Karpas-422 (cell line): ENCODE measurements around the gene PDGFA. TPM values are rescaled to one million over a fixed set of nuclear protein-coding genes. Genes with fewer than 3 reads are reported as not detected.

ENCODE experiments used
- DNase-seq: peaks from one replicate; pipeline ENCODE4 v3.0.0-alpha.2; 2015
- H2AFZ ChIP-seq: fragments of 200-600 bp; sonication (generic); 2 replicates; pipeline ENCODE4 v1.6.1; 2014; ENCODE audit warnings: antibody characterized with exemption, low read length, mixed read lengths
- H3K27ac ChIP-seq: fragments of 200-600 bp; sonication (generic); 2 replicates; pipeline ENCODE4 v1.5.1; 2014; ENCODE audit warnings: mild to moderate bottlenecking, low read length, moderate library complexity
- H3K27me3 ChIP-seq: fragments of 200-600 bp; sonication (generic); 2 replicates; pipeline ENCODE4 v1.6.1; 2014; ENCODE audit warnings: low read length, mixed read lengths
- H3K36me3 ChIP-seq: fragments of 200-600 bp; sonication (generic); 2 replicates; pipeline ENCODE4 v1.6.1; 2014; ENCODE audit warnings: low read length, mixed read lengths; ENCODE audit not compliant: insufficient read depth
- H3K4me1 ChIP-seq: fragments of 200-600 bp; sonication (generic); 2 replicates; pipeline ENCODE4 v1.6.1; 2014; ENCODE audit warnings: mild to moderate bottlenecking, low read length, mixed read lengths
- H3K4me2 ChIP-seq: fragments of 200-600 bp; sonication (generic); 2 replicates; pipeline ENCODE4 v1.6.1; 2014; ENCODE audit warnings: low read length, low read depth, mild to moderate bottlenecking; ENCODE audit not compliant: poor library complexity, severe bottlenecking
- H3K4me3 ChIP-seq: fragments of 200-600 bp; sonication (generic); 2 replicates; pipeline ENCODE4 v1.5.1; 2014; ENCODE audit warnings: mild to moderate bottlenecking, antibody characterized with exemption, low read length, mixed read lengths
- H3K79me2 ChIP-seq: fragments of 200-600 bp; sonication (generic); 2 replicates; pipeline ENCODE4 v1.6.1; 2014; ENCODE audit warnings: mild to moderate bottlenecking, low read length, mixed read lengths
- H3K9ac ChIP-seq: fragments of 200-600 bp; sonication (generic); 2 replicates; pipeline ENCODE4 v1.6.0; 2014; ENCODE audit warnings: low read length
- H3K9me2 ChIP-seq: fragments of 200-600 bp; sonication (generic), shearing (Covaris generic); replicated peaks from 2 replicates; pipeline ENCODE4 v1.6.0; 2014; ENCODE audit warnings: mild to moderate bottlenecking, low read length, moderate library complexity; ENCODE audit not compliant: insufficient read depth
- H3K9me3 ChIP-seq: fragments of 300-700, 200-600 bp; sonication (generic); 2 replicates; pipeline ENCODE4 v1.6.1; 2014; ENCODE audit warnings: low read length, mixed read lengths
- H4K20me1 ChIP-seq: fragments of 200-600 bp; sonication (generic); 2 replicates; pipeline ENCODE4 v1.6.1; 2014; ENCODE audit warnings: mild to moderate bottlenecking, antibody characterized with exemption, low read length, low read depth; ENCODE audit not compliant: insufficient read depth
- total RNA-seq: library from RNA; depleted of rRNA; stranded (reverse); fragments of >200 nt; shearing (Covaris generic); gene quantifications from 2 replicates; pipeline ENCODE4 v1.2.3, GENCODE V29; 2014; ENCODE audit warnings: low replicate concordance

PDGFA gene
- total RNA-seq, 1 experiment from 2014 or later = 0.56 TPM

DNA sequence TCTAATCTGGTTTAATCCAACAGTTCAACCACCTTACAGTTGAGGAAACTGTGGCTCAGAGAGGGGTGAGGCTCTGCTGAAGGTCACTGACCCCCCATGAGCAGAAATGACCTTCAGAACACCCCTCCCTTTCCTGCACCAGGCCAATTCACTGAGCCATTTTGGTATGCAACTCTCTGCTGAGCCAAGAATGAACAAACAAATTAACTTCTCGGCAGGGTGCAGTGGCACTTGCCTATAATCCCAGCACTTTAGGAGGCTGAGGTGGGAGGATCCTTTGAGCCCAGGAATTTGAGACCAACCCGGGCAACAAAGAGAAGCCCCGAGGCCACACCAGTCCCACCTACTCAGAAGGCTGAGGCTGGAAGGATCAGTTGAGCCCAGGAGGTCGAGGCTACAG lies 29.8 kb downstream of the PDGFA start:
- Histone ChIP-seq H3K4me2 (no peak overlapping the region), H2AFZ (no peak overlapping the region), H3K79me2 (no peaks in the 10 kb centered on the region), H4K20me1 (no peaks in the 10 kb centered on the region), H3K27me3 (no peaks in the 10 kb centered on the region), H3K27ac (no peak overlapping the region), H3K9me3 (no peaks in the 10 kb centered on the region), H3K4me3 (no peak overlapping the region), H3K9me2 (no peaks in the 10 kb centered on the region), H3K36me3 (no peaks in the 10 kb centered on the region), H3K9ac (no peak overlapping the region), H3K4me1 (no peaks in the 10 kb centered on the region)
- DNase-seq = no peak

DNA sequence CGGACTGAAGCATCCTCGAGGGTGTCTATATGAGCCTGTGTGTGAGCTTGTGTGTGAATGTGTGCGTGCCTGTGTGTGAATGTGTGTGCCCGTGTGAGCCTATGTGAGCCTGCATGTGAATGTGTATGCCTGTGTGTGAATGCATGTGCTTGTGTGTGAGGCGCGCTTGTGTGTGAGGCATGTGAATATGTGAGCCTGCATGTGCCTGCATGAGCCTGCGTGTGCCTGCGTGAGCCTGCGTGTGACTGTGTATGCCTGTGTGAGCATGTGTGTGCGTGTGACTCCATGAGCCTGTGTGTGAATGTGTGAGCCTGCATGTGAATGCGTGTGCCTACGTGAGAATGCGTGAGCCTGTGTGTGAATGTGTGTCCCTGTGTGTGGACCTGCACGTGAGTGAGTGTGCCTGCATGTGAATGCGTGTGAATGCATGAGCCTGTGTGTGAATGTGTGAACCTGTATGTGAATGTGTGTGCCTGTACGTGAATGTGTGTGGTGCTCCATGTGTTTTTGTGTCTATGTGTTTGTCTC lies 33.4 kb downstream of the PDGFA start:
- no peak overlapping the region for H3K9ac ChIP-seq
- no peak for DNase-seq
- no peak overlapping the region for H3K4me2 ChIP-seq
- no peak overlapping the region for H2AFZ ChIP-seq
- no peaks in the 10 kb centered on the region for H3K9me2 ChIP-seq
- no peaks in the 10 kb centered on the region for H3K36me3 ChIP-seq
- no peak overlapping the region for H3K27ac ChIP-seq
- no peaks in the 10 kb centered on the region for H3K9me3 ChIP-seq
- H3K79me2 ChIP-seq = no peaks in the 10 kb centered on the region
- H3K27me3 ChIP-seq = no peaks in the 10 kb centered on the region
- H4K20me1 ChIP-seq = no peaks in the 10 kb centered on the region
- no peak overlapping the region for H3K4me3 ChIP-seq
- H3K4me1 ChIP-seq = no peaks in the 10 kb centered on the region

DNA sequence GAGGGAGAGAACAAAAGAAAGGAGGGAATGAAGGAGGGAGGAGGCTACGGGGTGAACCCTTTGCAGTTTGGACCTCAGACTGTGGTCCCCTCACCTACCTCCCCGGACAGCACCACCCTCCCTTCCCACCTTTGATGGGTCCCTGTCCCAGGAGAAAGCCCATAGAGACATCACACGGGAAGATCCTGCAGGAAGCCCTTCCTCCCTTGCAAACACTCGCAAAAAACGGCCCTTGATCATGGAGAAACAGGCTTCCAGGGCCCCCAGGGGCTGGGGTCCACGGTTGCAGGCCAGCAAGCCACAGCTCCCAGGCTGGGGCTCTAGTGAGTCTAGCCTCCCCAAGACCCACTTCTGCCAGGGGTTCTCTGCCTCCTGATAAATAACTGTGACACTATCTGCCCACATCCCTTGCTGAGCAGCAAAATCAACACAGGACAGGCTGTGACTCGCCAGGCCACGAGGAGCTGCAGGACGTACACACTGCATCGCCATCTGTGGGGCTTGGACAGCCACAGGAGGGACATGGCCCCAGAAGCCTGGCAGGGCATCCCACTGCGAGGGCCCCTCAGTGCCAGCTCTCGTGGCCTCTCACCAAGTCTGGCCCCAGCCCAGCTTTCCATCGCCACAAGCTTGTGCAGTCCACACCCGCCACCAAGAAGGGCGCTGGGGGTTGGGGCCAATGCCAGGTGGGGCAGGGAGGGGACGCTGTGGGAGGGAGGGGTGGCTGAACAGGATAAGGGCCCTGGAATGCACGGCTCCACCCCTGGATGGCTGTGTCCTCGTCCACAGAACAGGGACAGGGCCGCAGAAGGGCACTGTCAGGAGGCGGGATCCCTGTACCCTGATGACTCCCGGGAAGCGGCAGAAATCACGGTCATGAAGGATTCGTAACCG lies 34.2 kb downstream of the PDGFA start:
- Histone ChIP-seq H3K9ac (no peak overlapping the region), H3K9me3 (no peaks in the 10 kb centered on the region), H3K79me2 (no peaks in the 10 kb centered on the region), H3K4me1 (no peaks in the 10 kb centered on the region), H3K36me3 (no peaks in the 10 kb centered on the region), H3K27me3 (no peaks in the 10 kb centered on the region), H4K20me1 (no peaks in the 10 kb centered on the region), H3K9me2 (no peaks in the 10 kb centered on the region), H3K4me2 (no peak overlapping the region), H3K4me3 (no peak overlapping the region), H2AFZ (no peak overlapping the region), H3K27ac (no peak overlapping the region)
- no peak for DNase-seq

DNA sequence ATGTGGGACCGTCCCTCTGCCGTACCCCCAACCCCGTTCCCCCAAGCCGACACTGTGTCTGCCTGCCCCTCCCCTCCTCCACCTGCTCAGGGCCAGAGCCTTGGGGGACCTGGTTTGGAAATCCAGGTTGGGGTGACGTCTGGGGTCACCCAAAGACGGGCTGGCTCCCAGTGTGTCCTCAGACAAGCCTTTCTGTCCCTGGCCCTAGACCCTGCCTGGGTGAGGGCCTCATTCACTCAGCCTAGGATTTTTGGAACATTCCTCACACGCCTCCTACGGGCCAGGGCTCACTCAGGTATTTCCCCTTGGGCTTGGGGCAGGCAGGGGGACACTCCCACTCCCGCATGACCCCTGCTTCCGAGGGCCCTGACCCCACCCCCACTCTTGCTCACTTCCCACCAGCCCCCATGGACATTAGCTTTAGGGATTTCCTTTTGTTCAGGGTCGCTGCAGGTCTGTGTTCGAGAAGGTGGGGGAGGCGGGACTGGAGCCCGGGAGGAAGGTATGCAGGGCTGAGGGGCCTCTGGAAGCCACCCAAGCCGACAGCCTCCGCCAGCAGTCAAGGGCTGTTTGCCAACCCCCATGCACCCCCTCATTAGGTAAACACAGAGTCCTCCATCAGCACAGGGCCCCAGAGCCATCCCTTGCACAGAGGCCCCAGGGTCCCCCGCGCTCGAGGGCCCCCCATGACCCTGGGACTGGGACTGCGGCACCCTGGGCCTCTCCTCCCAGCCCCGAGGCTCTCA lies 35.1 kb downstream of the PDGFA start:
- no peak overlapping the region for H2AFZ ChIP-seq
- no peaks in the 10 kb centered on the region for H3K36me3 ChIP-seq
- H3K4me2 ChIP-seq = no peak overlapping the region
- no peak overlapping the region for H3K27ac ChIP-seq
- H3K4me1 ChIP-seq = no peaks in the 10 kb centered on the region
- no peaks in the 10 kb centered on the region for H3K9me2 ChIP-seq
- H4K20me1 ChIP-seq = no peaks in the 10 kb centered on the region
- no peaks in the 10 kb centered on the region for H3K9me3 ChIP-seq
- no peak for DNase-seq
- H3K27me3 ChIP-seq = no peaks in the 10 kb centered on the region
- no peak overlapping the region for H3K4me3 ChIP-seq
- no peaks in the 10 kb centered on the region for H3K79me2 ChIP-seq
- no peak overlapping the region for H3K9ac ChIP-seq

DNA sequence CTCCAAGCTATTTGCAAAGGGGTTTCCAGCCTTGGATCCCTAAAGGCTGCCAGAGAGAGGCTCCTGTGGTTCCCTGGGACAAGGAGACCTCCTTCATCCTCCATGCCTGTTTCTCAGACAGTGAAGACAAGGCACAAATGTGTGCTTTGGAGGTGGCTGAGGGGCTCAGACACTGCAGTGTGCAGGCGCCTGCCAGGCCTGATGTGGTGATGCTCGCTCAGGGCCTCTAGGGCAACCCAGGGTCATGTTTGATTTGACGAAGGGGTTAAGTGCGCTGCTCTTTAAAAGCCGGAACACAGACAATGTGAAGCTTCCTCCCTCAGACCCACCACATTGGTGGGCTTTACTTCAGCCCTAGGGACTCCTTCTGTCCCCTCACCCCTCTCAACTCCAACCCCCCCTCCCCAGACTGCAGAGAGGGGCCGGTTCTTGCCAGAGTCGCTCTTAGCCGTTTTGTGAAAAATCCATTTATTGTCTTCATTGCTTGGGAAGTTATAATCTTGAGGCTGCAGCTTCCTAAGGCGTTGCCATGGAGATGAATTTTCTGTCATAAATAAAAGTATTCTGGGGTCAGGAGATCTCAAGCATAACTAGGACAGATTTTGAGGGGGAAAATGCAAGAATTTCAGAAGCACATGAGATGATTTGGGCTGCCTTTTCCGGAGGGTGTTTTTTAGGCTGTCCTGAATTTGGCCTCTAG lies 35.8 kb downstream of the PDGFA start:
- Histone ChIP-seq H3K4me2 (no peak overlapping the region), H3K36me3 (no peaks in the 10 kb centered on the region), H3K9ac (no peak overlapping the region), H3K4me3 (no peak overlapping the region), H3K9me2 (no peaks in the 10 kb centered on the region), H3K9me3 (no peaks in the 10 kb centered on the region), H3K79me2 (no peaks in the 10 kb centered on the region), H3K27me3 (no peaks in the 10 kb centered on the region), H3K4me1 (no peaks in the 10 kb centered on the region), H2AFZ (no peak overlapping the region), H3K27ac (no peak overlapping the region), H4K20me1 (no peaks in the 10 kb centered on the region)
- DNase-seq = no peak

DNA sequence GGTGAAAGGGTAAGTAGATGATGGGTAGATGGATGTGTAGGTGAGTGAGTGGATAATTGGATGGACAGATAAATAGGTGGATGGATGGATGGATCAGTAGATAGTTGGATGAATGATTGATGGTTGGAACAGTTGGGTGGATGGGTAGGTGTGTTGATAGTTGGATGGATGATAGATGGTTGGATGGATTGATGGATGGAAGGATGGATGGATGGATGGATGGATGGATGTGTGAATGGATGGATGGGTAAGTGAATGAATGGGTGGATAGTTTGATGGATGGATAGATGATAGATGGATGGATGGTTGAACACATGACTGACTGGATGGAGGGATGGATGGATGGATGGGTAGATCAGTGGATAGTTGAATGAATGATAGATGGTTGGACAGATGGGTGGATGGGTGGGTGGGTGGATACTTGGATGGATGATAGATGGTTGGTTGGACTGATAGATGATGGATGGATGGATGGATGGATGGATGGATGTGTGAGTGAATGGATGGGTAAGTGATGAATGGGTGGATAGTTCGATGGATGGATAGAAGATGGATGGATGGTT lies 37.0 kb downstream of the PDGFA start:
- no peaks in the 10 kb centered on the region for H3K9me2 ChIP-seq
- H4K20me1 ChIP-seq = no peaks in the 10 kb centered on the region
- H2AFZ ChIP-seq = no peak overlapping the region
- no peak overlapping the region for H3K4me3 ChIP-seq
- no peaks in the 10 kb centered on the region for H3K4me1 ChIP-seq
- no peaks in the 10 kb centered on the region for H3K9me3 ChIP-seq
- H3K4me2 ChIP-seq = no peak overlapping the region
- no peak for DNase-seq
- H3K27me3 ChIP-seq = no peaks in the 10 kb centered on the region
- no peaks in the 10 kb centered on the region for H3K36me3 ChIP-seq
- no peaks in the 10 kb centered on the region for H3K79me2 ChIP-seq
- no peak overlapping the region for H3K27ac ChIP-seq
- no peak overlapping the region for H3K9ac ChIP-seq

DNA sequence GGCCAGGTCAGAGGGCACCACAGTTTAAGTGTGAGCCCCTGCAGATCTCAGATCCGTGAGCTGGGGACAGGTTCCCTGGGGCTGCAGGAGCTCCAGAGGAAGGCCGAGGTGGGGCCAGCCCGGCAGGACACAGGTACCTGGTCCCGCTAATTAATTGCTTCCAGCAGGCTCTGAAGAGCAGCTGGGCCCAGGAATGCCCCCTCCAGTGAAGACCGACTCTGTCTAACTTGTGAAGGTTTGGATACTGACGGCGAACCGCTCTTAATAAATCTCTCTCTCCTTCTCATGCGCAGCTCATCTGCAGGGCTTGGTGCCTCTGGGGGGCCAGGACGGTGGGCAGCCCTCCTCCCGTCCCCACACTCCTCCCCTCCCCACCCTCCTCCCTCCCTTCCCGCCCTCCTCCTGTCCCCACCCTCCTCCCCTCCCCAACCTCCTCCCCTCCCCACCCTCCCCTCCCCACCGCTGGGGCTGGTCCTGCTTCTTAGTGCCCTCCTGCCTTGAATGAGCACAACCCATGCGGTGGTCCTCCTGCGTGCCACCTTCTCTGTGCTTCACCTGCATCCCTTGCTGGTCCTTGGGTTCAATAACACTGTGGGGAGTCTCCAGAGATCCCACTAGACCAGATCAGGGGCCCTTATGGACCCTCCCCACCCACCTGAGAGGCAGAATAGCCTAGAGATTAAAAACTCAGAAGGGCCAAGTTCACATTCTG lies 38.3 kb downstream of the PDGFA start:
- Histone ChIP-seq H3K4me1 (no peaks in the 10 kb centered on the region), H2AFZ (no peak overlapping the region), H3K4me2 (no peak overlapping the region), H3K4me3 (no peak overlapping the region), H3K27me3 (no peaks in the 10 kb centered on the region), H3K9me2 (no peaks in the 10 kb centered on the region), H3K9me3 (no peaks in the 10 kb centered on the region), H3K79me2 (no peaks in the 10 kb centered on the region), H3K27ac (no peak overlapping the region), H3K36me3 (no peaks in the 10 kb centered on the region), H4K20me1 (no peaks in the 10 kb centered on the region), H3K9ac (no peak overlapping the region)
- no peak for DNase-seq
